HG03108 (cell line): ENCODE measurements around the gene GRAMD1A.
"Not testable (repeated sequence)": the region's sequence is repeated elsewhere in the genome, so short reads cannot be mapped to it uniquely, and the experiment has no call there.

Experiments
- ATAC-seq: cut with Tn5 transposase; IDR thresholded peaks from one replicate; pipeline ENCODE4 v1.9.1; 2021; ENCODE audit warnings: moderate library complexity; ENCODE audit not compliant: unreplicated experiment

Gene GRAMD1A

GRCh38 chr19:35051268-35051667, 51.1 kb downstream of the GRAMD1A start:
- not testable (repeated sequence) for ATAC-seq

GRCh38 chr19:35051796-35052195, 51.7 kb downstream of the GRAMD1A start:
- ATAC-seq: no peak

- no peak for ATAC-seq
Measured at GRCh38 chr19:35052599-35053190, 52.6 kb downstream of the GRAMD1A start.

GRCh38 chr19:35053667-35054293, 53.7 kb downstream of the GRAMD1A start:
- no peak for ATAC-seq

GRCh38 chr19:35054626-35055025, 54.5 kb downstream of the GRAMD1A start:
- ATAC-seq: no peak

GRCh38 chr19:35055715-35056179, 55.6 kb downstream of the GRAMD1A start:
- ATAC-seq: no peak

GRCh38 chr19:35056513-35057063, 56.5 kb downstream of the GRAMD1A start:
- ATAC-seq: no peak

GRCh38 chr19:35058370-35058769, 58.2 kb downstream of the GRAMD1A start:
- ATAC-seq: no peak

GRCh38 chr19:35059006-35059798, 59.1 kb downstream of the GRAMD1A start:
- no peak for ATAC-seq

- no peak for ATAC-seq
Measured at GRCh38 chr19:35059799-35060091, 59.6 kb downstream of the GRAMD1A start.

- ATAC-seq: no peak
Measured at GRCh38 chr19:35060160-35060855, 60.2 kb downstream of the GRAMD1A start.

- no peak for ATAC-seq
Measured at GRCh38 chr19:35061583-35062373, 61.7 kb downstream of the GRAMD1A start.

- no peak for ATAC-seq
Measured at GRCh38 chr19:35062942-35063341, 62.8 kb downstream of the GRAMD1A start.

- ATAC-seq: no peak
Measured at GRCh38 chr19:35063940-35064818, 64.1 kb downstream of the GRAMD1A start.

GRCh38 chr19:35065574-35065973, 65.5 kb downstream of the GRAMD1A start:
- ATAC-seq: no peak

GRCh38 chr19:35066121-35066520, 66.0 kb downstream of the GRAMD1A start:
- ATAC-seq: no peak

GRCh38 chr19:35066691-35067563, 66.8 kb downstream of the GRAMD1A start:
- ATAC-seq: no peak

- no peak for ATAC-seq
Measured at GRCh38 chr19:35068941-35069634, 69.0 kb downstream of the GRAMD1A start.
